GM20000 (cell line): ENCODE measurements around the gene KCNJ12.
"Not testable (repeated sequence)": the region's sequence is repeated elsewhere in the genome, so short reads cannot be mapped to it uniquely, and the experiment has no call there.

Experiments used
- DNase-seq: peaks from one replicate; pipeline ENCODE4 v3.0.0; 2012; ENCODE audit warnings: low spot score
- CTCF ChIP-seq: IDR thresholded peaks from 2 replicates; pipeline ENCODE4 v1.5.1; 2012; ENCODE audit warnings: mild to moderate bottlenecking, control low read depth; ENCODE audit errors: extremely low read depth, missing control alignments

KCNJ12 gene

GRCh38 chr17:21376081-21376758 is at the start of gene KCNJ12:
Gene KCNJ12, plus strand, starts transcription at chr17:21376357. Its CDS starts 38,986 bp downstream, at chr17:21415343.
- TF ChIP-seq CTCF = no peak
- no peak for DNase-seq

DNA sequence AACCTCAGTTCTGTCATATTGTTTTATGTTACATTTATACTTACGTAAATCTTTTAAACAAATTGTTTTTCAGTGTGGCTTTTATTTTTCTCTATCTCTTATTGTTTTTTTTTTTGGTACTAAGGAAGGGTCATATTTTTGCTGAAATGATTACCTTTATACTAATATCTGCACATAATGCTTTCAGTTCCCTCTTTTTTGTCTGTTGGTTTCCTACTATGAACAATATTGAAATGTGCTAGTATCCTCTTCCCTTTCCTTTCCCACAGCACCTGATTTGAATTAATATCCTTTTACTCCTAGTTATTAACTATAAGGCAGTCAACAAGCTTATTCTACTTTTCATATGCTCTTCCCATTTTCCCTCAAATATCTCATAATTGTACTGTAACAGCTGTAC is 48.2 kb upstream of the KCNJ12 start:
- not testable (repeated sequence) for DNase-seq

GRCh38 chr17:21328778-21329177 is 47.4 kb upstream of the KCNJ12 start:
- not testable (repeated sequence) for DNase-seq

DNA sequence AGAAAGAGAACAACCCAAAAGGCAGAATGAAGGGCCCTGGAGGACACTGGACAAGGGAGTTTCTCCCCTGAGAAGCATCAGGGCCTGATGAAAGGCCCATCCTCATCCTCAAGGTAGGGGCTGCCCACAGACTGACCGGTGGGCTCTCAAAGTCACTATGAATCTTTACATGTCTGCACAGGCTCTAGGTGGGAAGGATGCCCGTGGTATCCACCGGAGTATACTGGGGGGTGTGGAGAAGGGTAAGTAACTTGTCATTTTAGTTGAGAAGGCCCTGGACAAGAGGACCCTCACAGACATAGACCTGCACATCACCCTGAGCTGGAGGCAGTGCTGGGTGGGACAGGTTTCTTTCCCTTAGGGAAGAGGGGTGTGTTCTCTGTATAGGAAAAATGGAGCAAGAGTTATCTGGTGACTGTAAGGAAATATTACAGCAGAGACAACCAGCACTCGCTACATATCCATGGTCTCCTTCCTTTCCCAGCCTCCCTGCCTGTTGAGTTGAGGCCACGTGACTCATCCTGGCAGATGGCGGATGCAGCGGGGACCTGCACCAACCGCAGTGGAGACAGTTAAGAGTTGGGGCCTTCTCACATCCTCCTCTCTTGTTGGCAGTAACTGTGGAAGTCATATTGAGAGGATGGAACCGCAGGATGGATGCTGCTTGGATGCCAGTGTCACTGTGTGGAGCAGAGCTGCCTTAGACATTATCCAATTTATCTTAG is 45.6 kb upstream of the KCNJ12 start:
- TF ChIP-seq CTCF = no peak
- no peak for DNase-seq

- DNase-seq = not testable (repeated sequence)
Measured at GRCh38 chr17:21336541-21337294, 39.4 kb upstream of the KCNJ12 start.

GRCh38 chr17:21337981-21338625 is 38.1 kb upstream of the KCNJ12 start:
- DNase-seq = not testable (repeated sequence)

GRCh38 chr17:21339011-21339410 is 37.1 kb upstream of the KCNJ12 start:
- no peak for TF ChIP-seq CTCF
- DNase-seq = no peak

GRCh38 chr17:21339571-21339970 is 36.6 kb upstream of the KCNJ12 start:
- not testable (repeated sequence) for DNase-seq

- not testable (repeated sequence) for DNase-seq
Measured at GRCh38 chr17:21340407-21340806, 35.8 kb upstream of the KCNJ12 start.

DNA sequence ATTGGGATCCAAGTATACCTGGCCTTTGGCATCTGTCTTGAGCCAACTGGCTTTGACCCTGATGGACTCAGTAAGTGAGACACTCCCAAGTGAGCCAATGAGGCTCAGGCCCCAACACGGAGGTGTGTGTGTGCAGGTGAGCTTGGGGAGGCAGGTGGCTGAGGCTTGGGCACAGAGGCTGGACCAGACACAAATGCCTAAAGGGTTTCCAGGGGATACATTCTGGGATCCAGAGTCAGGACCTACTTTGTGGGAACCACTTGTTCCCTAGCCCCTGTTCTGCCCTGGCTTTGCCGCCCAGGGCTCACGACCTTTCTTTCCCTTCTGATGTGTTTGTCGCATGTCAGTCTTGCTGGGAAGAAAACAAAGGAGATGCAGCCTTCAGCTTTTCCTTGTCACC is 34.9 kb upstream of the KCNJ12 start:
- DNase-seq = not testable (repeated sequence)

GRCh38 chr17:21341925-21342540 is 34.1 kb upstream of the KCNJ12 start:
- DNase-seq = not testable (repeated sequence)

GRCh38 chr17:21343061-21343949 is 32.9 kb upstream of the KCNJ12 start:
- not testable (repeated sequence) for DNase-seq

- DNase-seq = not testable (repeated sequence)
Measured at GRCh38 chr17:21344801-21345200, 31.4 kb upstream of the KCNJ12 start.
